GM10266 (cell line): ENCODE data around the gene PPP1R15B.
A peak's percentile ranks its signal among the peaks of the same experiment; 100 is the strongest.

ENCODE experiments used
- DNase-seq: peaks from one replicate; pipeline ENCODE4 v3.0.0; 2012; ENCODE audit errors: extremely low spot score
- TF ChIP-seq, protein P1 (sequence below): IDR thresholded peaks from 2 replicates; pipeline ENCODE4 v1.5.1; 2012; ENCODE audit warnings: mild to moderate bottlenecking, low read depth; ENCODE audit not compliant: control insufficient read depth, insufficient read depth; ENCODE audit errors: missing control alignments

Gene PPP1R15B

DNA sequence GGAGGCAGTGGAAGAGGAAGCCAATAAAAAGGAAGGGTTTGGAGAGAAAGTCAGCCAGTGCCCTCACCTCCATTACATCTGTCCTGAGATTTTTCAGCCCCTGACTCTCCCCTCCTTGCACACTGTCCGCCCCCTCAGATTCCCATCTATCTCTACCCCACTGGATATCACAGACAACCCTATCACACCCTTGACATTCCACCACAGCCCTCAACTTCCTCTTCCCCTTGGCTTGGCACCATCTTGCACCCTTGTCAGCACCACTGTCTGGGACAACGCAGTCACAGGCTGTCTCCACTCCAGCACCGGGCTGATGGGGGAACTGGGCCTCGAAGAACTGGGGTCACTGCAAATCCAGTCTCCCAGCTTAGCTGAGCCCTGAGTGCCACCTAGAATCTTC is 37.7 kb downstream of the PPP1R15B start:
- TF ChIP-seq, protein P1, sequence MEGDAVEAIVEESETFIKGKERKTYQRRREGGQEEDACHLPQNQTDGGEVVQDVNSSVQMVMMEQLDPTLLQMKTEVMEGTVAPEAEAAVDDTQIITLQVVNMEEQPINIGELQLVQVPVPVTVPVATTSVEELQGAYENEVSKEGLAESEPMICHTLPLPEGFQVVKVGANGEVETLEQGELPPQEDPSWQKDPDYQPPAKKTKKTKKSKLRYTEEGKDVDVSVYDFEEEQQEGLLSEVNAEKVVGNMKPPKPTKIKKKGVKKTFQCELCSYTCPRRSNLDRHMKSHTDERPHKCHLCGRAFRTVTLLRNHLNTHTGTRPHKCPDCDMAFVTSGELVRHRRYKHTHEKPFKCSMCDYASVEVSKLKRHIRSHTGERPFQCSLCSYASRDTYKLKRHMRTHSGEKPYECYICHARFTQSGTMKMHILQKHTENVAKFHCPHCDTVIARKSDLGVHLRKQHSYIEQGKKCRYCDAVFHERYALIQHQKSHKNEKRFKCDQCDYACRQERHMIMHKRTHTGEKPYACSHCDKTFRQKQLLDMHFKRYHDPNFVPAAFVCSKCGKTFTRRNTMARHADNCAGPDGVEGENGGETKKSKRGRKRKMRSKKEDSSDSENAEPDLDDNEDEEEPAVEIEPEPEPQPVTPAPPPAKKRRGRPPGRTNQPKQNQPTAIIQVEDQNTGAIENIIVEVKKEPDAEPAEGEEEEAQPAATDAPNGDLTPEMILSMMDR, result no peak

DNA sequence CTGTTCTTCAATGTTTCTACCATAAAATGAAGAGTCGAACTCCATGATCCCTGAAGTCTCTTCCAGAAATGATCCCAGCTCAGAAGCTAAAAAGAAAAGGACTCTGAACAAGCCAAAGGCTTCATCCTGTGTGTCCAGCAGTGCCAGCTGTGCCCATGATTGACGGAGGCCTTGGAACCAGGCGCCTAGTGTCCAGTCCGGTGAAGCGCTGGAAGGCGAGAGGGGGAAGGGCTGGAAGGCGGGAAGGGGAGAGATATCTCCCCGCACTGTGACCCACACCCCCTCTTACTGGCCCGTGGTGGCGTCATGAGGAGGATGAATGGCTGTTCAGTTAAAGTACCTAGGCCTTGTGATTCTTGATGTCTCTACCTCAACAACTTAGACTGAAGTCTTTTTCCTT is 41.4 kb downstream of the PPP1R15B start:
- DNase-seq, result no peak
- TF ChIP-seq, protein P1, result no peak

More for the DNA sequence above, 37.7 kb downstream of the PPP1R15B start:
- no peak for DNase-seq

DNA sequence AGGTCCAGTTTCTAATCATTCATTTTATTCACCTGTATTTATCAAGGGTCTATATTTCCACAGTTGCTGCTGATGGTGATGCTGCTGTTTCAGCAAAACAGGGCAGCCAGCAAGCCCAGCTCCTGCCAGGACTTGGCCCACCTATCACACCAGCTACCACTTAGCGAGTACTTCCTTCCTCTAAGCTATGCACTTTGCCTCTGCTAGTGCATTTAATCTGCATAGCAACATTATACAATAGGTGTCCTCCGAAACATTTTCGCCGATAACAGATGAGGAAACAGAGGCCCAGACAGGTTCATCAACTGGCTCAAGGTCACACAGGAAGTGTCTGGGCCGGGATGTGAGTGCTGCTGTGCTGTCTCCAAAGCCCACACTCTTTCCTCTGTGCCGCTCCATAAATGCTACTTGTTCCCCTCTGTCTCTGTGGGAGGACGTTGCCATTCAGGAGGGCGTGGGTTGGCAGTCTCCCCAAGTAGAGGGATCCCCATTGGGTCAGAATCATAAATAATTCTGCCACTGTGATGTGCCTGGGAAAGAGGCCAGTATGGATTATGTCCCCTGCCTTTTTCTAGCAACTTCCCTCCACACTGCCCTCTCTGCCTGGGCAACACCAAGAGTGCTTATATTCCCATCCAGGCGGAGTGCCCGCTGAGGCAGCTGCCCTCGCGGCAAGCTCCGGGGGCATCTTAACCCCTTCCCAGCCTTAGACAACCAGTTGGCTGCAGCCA is 42.5 kb downstream of the PPP1R15B start:
- TF ChIP-seq, protein P1, result no peak
- no peak for DNase-seq

DNA sequence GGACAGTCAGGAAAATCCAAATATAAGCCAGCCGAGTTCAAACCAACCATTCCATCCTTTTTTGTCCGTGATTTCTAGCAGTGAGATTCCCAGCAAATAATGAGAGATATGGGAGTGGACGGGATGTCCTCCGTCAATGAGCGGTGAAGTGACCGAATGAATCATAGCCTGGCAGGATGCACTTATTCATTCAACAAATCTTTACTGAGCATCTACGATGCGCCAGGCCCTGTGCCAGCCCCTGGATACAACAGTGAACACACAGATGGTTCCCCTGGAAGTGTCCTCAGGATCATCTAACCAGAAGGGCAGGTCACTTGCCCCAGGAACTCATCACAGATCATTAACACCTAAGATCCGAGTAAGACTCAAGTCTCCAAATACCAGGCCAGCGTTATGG is 43.7 kb downstream of the PPP1R15B start:
- DNase-seq, result no peak
- TF ChIP-seq, protein P1, result no peak

DNA sequence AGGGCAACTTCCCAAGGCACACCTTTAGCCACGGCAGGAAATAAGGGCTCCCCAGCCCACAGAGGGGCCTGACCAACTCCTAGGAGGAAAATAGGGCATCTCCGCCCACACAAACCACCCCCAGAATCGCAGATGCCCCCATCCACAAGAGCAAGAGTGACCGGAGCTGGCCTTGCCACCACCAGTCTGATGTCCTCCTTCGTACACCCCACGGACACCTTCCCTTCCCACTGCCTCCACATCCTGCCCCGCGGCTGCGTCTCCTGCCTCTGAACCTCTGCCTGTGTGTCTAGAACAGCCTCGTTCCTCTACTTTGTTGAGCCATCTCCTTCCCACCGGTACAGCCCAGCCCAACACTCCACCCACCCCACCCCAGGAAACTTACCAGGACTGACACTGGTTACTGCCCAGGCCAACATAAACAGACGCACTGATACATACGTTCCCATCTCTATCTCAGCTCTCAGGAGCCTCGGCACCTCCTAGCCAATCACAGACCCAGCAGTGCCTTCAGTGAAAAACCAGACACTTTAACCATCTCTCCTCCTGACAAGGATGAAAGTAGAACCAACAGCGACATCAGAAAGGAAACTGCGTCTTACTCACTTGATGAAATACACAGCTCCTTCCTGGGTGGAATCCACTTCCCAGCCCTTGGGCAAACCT is 44.3 kb downstream of the PPP1R15B start:
- TF ChIP-seq, protein P1, result no peak
- no peak for DNase-seq

DNA sequence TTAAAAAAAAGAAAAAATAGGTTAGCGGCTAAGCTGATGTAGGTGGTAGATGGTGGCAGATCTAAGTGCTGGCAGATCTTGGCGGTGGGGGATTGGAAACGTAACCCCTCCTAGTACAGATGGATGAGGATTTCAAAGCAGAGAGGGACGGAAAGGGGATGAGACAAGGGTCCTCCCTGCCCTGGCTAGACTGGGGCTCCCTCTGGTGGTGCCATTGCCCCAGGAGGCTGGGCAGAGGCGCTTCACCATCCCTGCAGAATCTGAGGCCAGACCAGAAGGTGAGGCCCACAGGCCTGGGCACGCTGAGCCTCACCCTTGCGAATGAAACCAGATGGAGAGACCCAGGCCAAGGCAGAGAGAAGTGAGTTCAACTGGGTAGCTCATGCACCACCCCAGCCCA is 44.9 kb downstream of the PPP1R15B start:
- DNase-seq, result no peak
- TF ChIP-seq, protein P1, result peak; percentile 50
